GM10266 (cell line): ENCODE data around the gene FASTK.

Experiments
- DNase-seq: peaks from one replicate; pipeline ENCODE4 v3.0.0; 2012; ENCODE audit errors: extremely low spot score
- TF ChIP-seq, protein P1 (sequence below): IDR thresholded peaks from 2 replicates; pipeline ENCODE4 v1.5.1; 2012; ENCODE audit warnings: mild to moderate bottlenecking, low read depth; ENCODE audit not compliant: control insufficient read depth, insufficient read depth; ENCODE audit errors: missing control alignments

Gene FASTK

DNA sequence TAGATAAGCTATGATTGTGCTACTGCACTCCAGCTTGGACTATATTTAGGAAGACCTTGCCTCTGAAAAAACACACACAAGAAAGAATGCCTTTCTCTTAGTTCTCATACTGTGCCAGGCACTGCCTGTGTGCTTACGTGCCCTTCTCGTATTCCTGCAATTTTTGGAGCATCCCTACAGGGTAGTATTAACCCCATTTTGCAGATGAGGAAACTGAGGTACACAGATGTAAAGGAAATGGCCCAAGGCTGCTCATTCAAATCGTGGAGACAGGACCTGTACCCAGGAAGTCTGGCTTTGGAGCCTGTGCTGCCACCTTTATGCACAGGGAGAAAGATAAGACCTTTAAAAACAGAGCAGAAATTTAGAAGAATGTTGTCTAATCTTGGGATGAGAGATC lies 22.4 kb upstream of the FASTK start:
- no peak for DNase-seq
- TF ChIP-seq, protein P1, sequence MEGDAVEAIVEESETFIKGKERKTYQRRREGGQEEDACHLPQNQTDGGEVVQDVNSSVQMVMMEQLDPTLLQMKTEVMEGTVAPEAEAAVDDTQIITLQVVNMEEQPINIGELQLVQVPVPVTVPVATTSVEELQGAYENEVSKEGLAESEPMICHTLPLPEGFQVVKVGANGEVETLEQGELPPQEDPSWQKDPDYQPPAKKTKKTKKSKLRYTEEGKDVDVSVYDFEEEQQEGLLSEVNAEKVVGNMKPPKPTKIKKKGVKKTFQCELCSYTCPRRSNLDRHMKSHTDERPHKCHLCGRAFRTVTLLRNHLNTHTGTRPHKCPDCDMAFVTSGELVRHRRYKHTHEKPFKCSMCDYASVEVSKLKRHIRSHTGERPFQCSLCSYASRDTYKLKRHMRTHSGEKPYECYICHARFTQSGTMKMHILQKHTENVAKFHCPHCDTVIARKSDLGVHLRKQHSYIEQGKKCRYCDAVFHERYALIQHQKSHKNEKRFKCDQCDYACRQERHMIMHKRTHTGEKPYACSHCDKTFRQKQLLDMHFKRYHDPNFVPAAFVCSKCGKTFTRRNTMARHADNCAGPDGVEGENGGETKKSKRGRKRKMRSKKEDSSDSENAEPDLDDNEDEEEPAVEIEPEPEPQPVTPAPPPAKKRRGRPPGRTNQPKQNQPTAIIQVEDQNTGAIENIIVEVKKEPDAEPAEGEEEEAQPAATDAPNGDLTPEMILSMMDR: no peak

DNA sequence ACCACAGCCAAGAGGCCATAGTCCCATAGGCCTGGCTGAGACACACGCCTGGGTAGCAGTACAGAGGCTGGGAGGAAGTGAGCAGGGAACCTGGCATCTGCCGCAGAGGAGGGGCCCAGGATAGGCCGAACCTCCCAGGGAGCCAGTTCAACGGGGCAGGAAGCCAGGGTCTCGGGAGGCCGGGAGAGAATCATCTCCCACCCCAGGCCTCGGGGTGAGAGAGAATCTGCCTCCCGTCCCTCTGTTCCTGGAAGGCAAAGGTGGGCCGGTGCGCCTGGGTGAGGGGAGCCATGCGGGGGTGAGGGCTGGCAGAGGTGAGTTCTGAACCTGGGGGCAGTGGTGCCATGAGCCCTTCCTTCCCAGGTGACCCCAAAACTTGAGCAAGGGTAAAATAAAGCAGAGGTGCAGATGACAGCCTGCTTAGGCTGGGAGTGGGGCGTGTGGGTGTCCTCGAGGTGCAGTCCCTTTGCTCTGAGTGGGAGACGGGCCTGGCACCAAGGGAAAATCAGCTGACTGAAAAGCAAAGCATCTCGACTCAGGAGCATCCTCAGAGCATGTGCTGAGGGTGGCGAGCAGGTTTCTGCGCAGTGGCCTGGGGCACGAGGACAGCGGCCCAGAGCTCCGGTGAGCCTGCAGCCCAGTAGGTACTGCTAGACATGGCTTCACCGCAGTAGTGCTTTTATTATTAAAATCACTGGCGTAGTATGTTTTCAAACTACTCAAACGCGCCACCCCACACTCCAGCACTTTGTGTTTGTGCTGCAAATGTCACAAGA lies 21.2 kb upstream of the FASTK start:
- TF ChIP-seq, protein P1: no peak

DNA sequence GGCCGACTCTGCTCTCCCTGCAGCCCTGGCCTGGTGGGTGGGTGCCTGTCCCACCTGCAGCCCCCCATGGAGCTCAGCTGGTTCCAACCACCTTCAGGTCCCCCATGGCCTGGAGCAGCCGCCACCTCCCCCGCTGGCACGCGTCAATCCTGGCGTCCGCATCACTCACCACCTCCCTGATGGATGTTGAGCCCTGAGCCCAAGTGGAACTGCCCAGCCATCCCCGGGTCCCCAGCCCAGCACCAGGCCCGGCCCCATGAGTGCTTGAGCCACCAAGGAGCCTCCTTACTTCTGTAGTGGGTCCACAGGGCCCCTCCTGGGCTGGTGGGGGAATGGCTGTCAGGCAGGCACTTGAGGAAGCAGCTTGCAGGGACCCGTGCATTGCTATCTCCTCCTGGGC lies 20.3 kb upstream of the FASTK start:
- TF ChIP-seq, protein P1: no peak
- no peak for DNase-seq

More for the DNA sequence above, 21.2 kb upstream of the FASTK start:
- no peak for DNase-seq

DNA sequence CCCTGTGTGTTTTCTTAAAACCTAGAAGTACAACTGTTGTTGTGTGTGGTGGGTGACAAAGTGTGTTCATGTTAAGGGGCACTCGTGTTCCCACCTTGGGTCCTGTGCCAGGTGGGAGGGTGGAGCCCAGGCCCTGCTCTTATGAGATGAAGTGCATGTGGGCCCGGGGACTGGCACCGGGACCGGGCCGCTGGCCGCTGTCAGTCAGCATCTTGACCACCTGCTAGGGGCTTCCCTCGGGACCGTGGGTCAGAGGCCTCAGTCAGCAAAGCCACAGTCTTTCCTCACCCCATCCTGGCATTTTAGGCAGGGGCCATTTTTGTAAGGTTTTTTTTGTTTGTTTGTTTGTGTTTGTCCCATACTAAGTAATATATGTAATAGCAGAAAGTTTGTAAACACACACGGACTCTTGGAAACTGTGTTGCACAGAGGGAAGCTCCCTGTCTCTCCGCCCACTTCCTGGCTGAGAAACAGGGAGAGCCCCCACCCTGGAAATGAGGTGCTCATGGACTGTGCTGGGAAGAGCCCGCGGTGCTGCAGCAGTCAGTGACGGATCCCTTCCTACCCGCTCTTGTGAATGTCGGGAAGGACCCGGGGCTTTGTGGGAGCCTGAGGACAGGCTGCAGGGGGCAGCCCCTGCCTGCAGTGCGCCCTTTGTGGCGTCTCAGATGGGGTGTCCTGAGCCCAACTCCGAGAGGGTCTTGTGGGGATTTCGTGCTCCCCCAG lies 19.0 kb upstream of the FASTK start:
- DNase-seq: no peak
- TF ChIP-seq, protein P1: no peak

- TF ChIP-seq, protein P1: no peak
- no peak for DNase-seq
These were observed 15.3 kb upstream of the FASTK start for GRCh38 chr7:151095828-151096475.

- TF ChIP-seq, protein P1: peak; percentile 4
- no peak for DNase-seq
These were observed 14.7 kb upstream of the FASTK start for GRCh38 chr7:151095123-151095797.
